ENCODE data around the gene STARD5.

GRCh38 chr15:81301385-81301784, 22.6 kb downstream of the STARD5 start:
- no peak for TF ChIP-seq POLR2A (IDR thresholded peaks at IDR 0.05)
- TF ChIP-seq, protein P1, sequence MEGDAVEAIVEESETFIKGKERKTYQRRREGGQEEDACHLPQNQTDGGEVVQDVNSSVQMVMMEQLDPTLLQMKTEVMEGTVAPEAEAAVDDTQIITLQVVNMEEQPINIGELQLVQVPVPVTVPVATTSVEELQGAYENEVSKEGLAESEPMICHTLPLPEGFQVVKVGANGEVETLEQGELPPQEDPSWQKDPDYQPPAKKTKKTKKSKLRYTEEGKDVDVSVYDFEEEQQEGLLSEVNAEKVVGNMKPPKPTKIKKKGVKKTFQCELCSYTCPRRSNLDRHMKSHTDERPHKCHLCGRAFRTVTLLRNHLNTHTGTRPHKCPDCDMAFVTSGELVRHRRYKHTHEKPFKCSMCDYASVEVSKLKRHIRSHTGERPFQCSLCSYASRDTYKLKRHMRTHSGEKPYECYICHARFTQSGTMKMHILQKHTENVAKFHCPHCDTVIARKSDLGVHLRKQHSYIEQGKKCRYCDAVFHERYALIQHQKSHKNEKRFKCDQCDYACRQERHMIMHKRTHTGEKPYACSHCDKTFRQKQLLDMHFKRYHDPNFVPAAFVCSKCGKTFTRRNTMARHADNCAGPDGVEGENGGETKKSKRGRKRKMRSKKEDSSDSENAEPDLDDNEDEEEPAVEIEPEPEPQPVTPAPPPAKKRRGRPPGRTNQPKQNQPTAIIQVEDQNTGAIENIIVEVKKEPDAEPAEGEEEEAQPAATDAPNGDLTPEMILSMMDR (IDR thresholded peaks at IDR 0.05) = no peak
